Neuronal stem cell (in vitro differentiated cells): ENCODE data around the gene FCER1G.

Experiments
- DNase-seq: peaks from one replicate; pipeline ENCODE4 v3.0.0-alpha.2; 2013; ENCODE audit warnings: low spot score
- H2AFZ ChIP-seq: one replicate; pipeline ENCODE4 v1.6.1; 2013; ENCODE audit warnings: mild to moderate bottlenecking, low read length, inconsistent platforms
- H2AK5ac ChIP-seq: 2 replicates; pipeline ENCODE4 v1.6.1; 2013; ENCODE audit warnings: low read depth, mild to moderate bottlenecking, inconsistent platforms, low read length, moderate library complexity, mixed read lengths
- H2BK120ac ChIP-seq: 2 replicates; pipeline ENCODE4 v1.6.1; 2013; ENCODE audit warnings: low read depth, mild to moderate bottlenecking, inconsistent platforms, low read length, moderate library complexity, mixed read lengths
- H2BK12ac ChIP-seq: one replicate; pipeline ENCODE4 v1.6.1; 2013; ENCODE audit warnings: low read length, inconsistent platforms
- H2BK15ac ChIP-seq: 2 replicates; pipeline ENCODE4 v1.6.1; 2013; ENCODE audit warnings: mild to moderate bottlenecking, low read length, inconsistent platforms, mixed read lengths
- H2BK5ac ChIP-seq: one replicate; pipeline ENCODE4 v1.6.1; 2013; ENCODE audit warnings: inconsistent platforms, mild to moderate bottlenecking, low read length, moderate library complexity
- H3K14ac ChIP-seq: one replicate; pipeline ENCODE4 v1.6.1; 2013; ENCODE audit warnings: low read length, inconsistent platforms
- H3K18ac ChIP-seq: 2 replicates; pipeline ENCODE4 v1.6.1; 2013; ENCODE audit warnings: low read length, inconsistent platforms
- H3K23ac ChIP-seq: 2 replicates; pipeline ENCODE4 v1.6.1; 2013; ENCODE audit warnings: low read depth, mild to moderate bottlenecking, mixed read lengths, low read length, inconsistent platforms; ENCODE audit not compliant: poor library complexity
- H3K27ac ChIP-seq: replicated peaks from 3 replicates; pipeline ENCODE4 v1.5.1; 2013; ENCODE audit warnings: low read length, inconsistent platforms
- H3K27me3 ChIP-seq, 3 experiments: 2 replicates each; pipeline ENCODE4 v1.6.1; 2013; ENCODE audit warnings: low read length in 3 of 3, mild to moderate bottlenecking in 2 of 3, inconsistent platforms in 1 of 3, low read depth in 1 of 3, mixed read lengths in 1 of 3, moderate library complexity in 1 of 3; ENCODE audit not compliant: control insufficient read depth in 3 of 3, insufficient read depth in 3 of 3
- H3K36me3 ChIP-seq, 2 donors: replicated peaks in 1 of 2; 2 replicates each; pipeline ENCODE4 v1.6.1; 2013; ENCODE audit warnings: low read length in 2 of 2; ENCODE audit not compliant: control insufficient read depth in 2 of 2, insufficient read depth in 2 of 2
- H3K4ac ChIP-seq: 2 replicates; pipeline ENCODE4 v1.6.1; 2013; ENCODE audit warnings: inconsistent platforms, mild to moderate bottlenecking, low read length, moderate library complexity
- H3K4me1 ChIP-seq, 2 donors: 1 replicate in 1 of 2; 2 replicates in 1 of 2; pipeline ENCODE4 v1.6.1; 2013; ENCODE audit warnings: low read length in 2 of 2, low read depth in 1 of 2; ENCODE audit not compliant: control insufficient read depth in 2 of 2, insufficient read depth in 1 of 2
- H3K4me2 ChIP-seq: one replicate; pipeline ENCODE4 v1.6.1; 2013; ENCODE audit warnings: mild to moderate bottlenecking, low read length, inconsistent platforms; ENCODE audit not compliant: insufficient read depth, poor library complexity, severe bottlenecking
- H3K4me3 ChIP-seq, 2 donors: 2 replicates each; pipeline ENCODE4 v1.5.1; 2013; ENCODE audit warnings: low read length in 2 of 2, mild to moderate bottlenecking in 2 of 2, inconsistent platforms in 1 of 2, moderate library complexity in 1 of 2
- H3K79me1 ChIP-seq: one replicate; pipeline ENCODE4 v1.6.1; 2013; ENCODE audit warnings: low read depth, mild to moderate bottlenecking, inconsistent platforms, low read length, moderate library complexity
- H3K9ac ChIP-seq: one replicate; pipeline ENCODE4 v1.6.1; 2013; ENCODE audit warnings: mild to moderate bottlenecking, low read depth, low read length, inconsistent platforms; ENCODE audit not compliant: poor library complexity
- H3K9me3 ChIP-seq, 2 donors: replicated peaks in 1 of 2; 2 replicates each; pipeline versions ENCODE3 to v1.6.1; 2013; ENCODE audit warnings: low read length in 2 of 2, mild to moderate bottlenecking in 2 of 2, inconsistent platforms in 1 of 2, low read depth in 1 of 2, mixed read lengths in 1 of 2, moderate library complexity in 1 of 2; ENCODE audit not compliant: control insufficient read depth in 2 of 2, insufficient read depth in 1 of 2
- H4K8ac ChIP-seq: one replicate; pipeline ENCODE4 v1.6.1; 2013; ENCODE audit warnings: low read depth, mild to moderate bottlenecking, inconsistent platforms, low read length, moderate library complexity
- H4K91ac ChIP-seq: one replicate; pipeline ENCODE4 v1.6.1; 2013; ENCODE audit warnings: low read length, low read depth, mild to moderate bottlenecking, inconsistent platforms; ENCODE audit not compliant: poor library complexity
- WGBS, 2 donors: extraction: QIAGEN DNeasy Blood & Tissue Kit; methylation state at CpG; one replicate each; pipeline ENCODE4 v1.1.7; 2013; ENCODE audit warnings: missing lambda C conversion rate in 2 of 2, mixed read lengths in 1 of 2; ENCODE audit not compliant: insufficient read length in 2 of 2, insufficient replicate concordance in 1 of 2; ENCODE audit errors: extremely low coverage in 2 of 2; 5-methylcytosine and 5-hydroxymethylcytosine counted together

Gene FCER1G

GRCh38 chr1:161219078-161219892 lies 4.2 kb downstream of the FCER1G start:
- peaks cover 4 to 6% of the 10 kb centered on the region in 2 donors for H3K4me1 ChIP-seq
- H3K14ac ChIP-seq, result no peak overlapping the region
- H4K8ac ChIP-seq, result no peak overlapping the region
- no peak overlapping the region for H2BK120ac ChIP-seq
- DNase-seq, result no peak
- H4K91ac ChIP-seq, result no peak overlapping the region
- no peak overlapping the region for H2BK15ac ChIP-seq
- no peak overlapping the region for H2BK12ac ChIP-seq
- H2AK5ac ChIP-seq, result no peak overlapping the region
- H3K27ac ChIP-seq, result no peak overlapping the region
- H3K27me3 ChIP-seq, result peaks cover 0 to 4% (median 0%) of the 10 kb centered on the region in 3 experiments
- no peaks in the 10 kb centered on the region for H3K9me3 ChIP-seq
- no CpG with 5 or more reads among the region's 5 CpGs for WGBS, 2 donors
- no peak overlapping the region for H3K9ac ChIP-seq
- peaks cover 2 to 10% of the 10 kb centered on the region in 2 donors for H3K36me3 ChIP-seq
- no peak overlapping the region for H3K4me3 ChIP-seq
- no peak overlapping the region for H3K18ac ChIP-seq
- no peak overlapping the region for H3K4me2 ChIP-seq
- H2BK5ac ChIP-seq, result no peak overlapping the region
- no peak overlapping the region for H2AFZ ChIP-seq
- no peak overlapping the region for H3K23ac ChIP-seq
- no peak overlapping the region for H3K4ac ChIP-seq
- H3K79me1 ChIP-seq, result no peaks in the 10 kb centered on the region

GRCh38 chr1:161220002-161220401 lies 4.9 kb downstream of the FCER1G start:
- Histone ChIP-seq H3K18ac (no peak overlapping the region), H3K36me3 (peaks cover 0 to 4% of the 10 kb centered on the region in 2 donors), H3K4me3 (no peak overlapping the region), H2AFZ (no peak overlapping the region), H2BK120ac (no peak overlapping the region), H2AK5ac (no peak overlapping the region), H4K8ac (no peak overlapping the region), H3K14ac (no peak overlapping the region), H3K4ac (no peak overlapping the region), H3K27ac (no peak overlapping the region), H3K4me2 (no peak overlapping the region), H4K91ac (no peak overlapping the region), H2BK5ac (no peak overlapping the region), H3K27me3 (peaks cover 0 to 4% (median 0%) of the 10 kb centered on the region in 3 experiments), H3K79me1 (no peaks in the 10 kb centered on the region), H3K4me1 (peaks cover 4 to 6% of the 10 kb centered on the region in 2 donors), H2BK15ac (no peak overlapping the region), H3K23ac (no peak overlapping the region), H3K9me3 (no peaks in the 10 kb centered on the region), H3K9ac (no peak overlapping the region), H2BK12ac (no peak overlapping the region)
- no CpG with 5 or more reads among the region's 5 CpGs for WGBS, 2 donors
- no peak for DNase-seq

GRCh38 chr1:161222175-161223019 lies 7.3 kb downstream of the FCER1G start:
- Histone ChIP-seq H3K14ac (no peak overlapping the region), H3K9ac (no peak overlapping the region), H2AK5ac (no peak overlapping the region), H2BK120ac (no peak overlapping the region), H3K36me3 (no peaks in the 10 kb centered on the region), H2BK12ac (no peak overlapping the region), H2BK5ac (no peak overlapping the region), H3K4me2 (no peak overlapping the region), H2AFZ (no peak overlapping the region), H3K27me3 (peaks cover 0 to 4% (median 0%) of the 10 kb centered on the region in 3 experiments), H3K4me3 (no peak overlapping the region), H3K9me3 (no peaks in the 10 kb centered on the region), H3K18ac (no peak overlapping the region), H3K79me1 (no peaks in the 10 kb centered on the region), H3K27ac (no peak overlapping the region), H3K4me1 (peaks cover 6 to 9% of the 10 kb centered on the region in 2 donors), H3K23ac (no peak overlapping the region), H3K4ac (no peak overlapping the region), H4K91ac (no peak overlapping the region), H2BK15ac (no peak overlapping the region), H4K8ac (no peak overlapping the region)
- no CpG with 5 or more reads among the region's 6 CpGs for WGBS, 2 donors
- no peak for DNase-seq
